Measurements from ENCODE around the gene PRF1. TPM values are rescaled to one million over a fixed set of nuclear protein-coding genes. Genes with fewer than 3 reads are reported as not detected.
"Not testable (repeated sequence)": the region's sequence is repeated elsewhere in the genome, so short reads cannot be mapped to it uniquely, and the experiment has no call there.

Gene PRF1
- polyA plus RNA-seq = 24.3 TPM

DNA sequence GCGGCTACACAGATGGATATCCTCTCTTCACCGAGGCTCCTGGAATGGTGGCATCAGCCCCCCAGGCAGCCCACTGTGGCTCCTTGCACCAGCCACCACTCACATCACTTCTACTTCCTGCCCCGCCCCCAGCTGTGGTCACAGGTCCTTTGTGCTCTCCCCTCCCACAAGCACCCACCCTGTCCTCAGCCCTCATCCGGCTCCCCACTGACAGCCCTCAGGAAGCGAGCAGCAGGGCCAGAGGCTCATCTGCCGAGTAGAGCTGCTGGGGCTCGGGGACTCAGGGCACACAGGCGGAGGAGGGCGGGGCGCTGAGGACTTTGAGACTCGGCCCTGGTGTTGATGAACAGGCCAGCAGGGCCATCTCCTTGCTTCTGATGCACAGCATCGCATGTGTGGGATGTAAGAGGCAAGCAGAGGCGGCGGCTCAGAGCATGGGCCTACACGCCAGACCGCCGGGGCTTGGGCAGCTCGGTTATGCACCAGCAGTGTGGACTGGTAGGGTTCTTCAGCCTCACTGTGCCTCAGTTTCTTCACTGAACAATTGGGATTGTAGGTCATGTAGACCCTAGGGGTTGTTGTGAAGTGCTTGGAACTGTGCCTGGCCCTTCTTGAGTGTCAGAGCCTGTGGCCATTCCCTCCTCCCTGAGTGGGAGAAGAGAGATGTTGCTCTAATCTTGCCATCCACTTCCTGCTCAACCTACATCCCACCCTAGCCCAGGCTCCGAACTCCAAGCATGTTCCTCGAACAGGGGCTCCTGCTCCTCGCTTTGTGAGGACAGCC lies at the start of gene PRF1:
TSS of gene PRF1 (minus strand) at position 77 of the 784 bp plus-strand sequence. CDS start 1,839 bp downstream, outside the sequence.
- Mint-ChIP-seq H3K4me3 (peak within 1 kb of the TSS; percentile 26 to 94 (median 60)), H3K36me3 (no peaks in the 10 kb centered on the region), H3K9me3 (no peaks in the 10 kb centered on the region), H3K27ac (peak within 1 kb of the TSS in 2 of 3 donors; percentile 71 to 75), H3K27me3 (no peaks in the 10 kb centered on the region), H3K4me1 (no peaks in the 10 kb centered on the region)

GRCh38 chr10:70651661-70652060 lies 49.1 kb upstream of the PRF1 start:
- no peak overlapping the region for H3K27ac Mint-ChIP-seq
- H3K36me3 Mint-ChIP-seq = peaks cover 7% of the 10 kb centered on the region
- H3K4me1 Mint-ChIP-seq = peaks cover 0 to 2% (median 1%) of the 10 kb centered on the region in 3 donors
- no peak overlapping the region for H3K4me3 Mint-ChIP-seq
- H3K27me3 Mint-ChIP-seq = peaks cover 12% of the 10 kb centered on the region
- H3K9me3 Mint-ChIP-seq = peaks cover 16 to 30% (median 27%) of the 10 kb centered on the region in 3 donors

DNA sequence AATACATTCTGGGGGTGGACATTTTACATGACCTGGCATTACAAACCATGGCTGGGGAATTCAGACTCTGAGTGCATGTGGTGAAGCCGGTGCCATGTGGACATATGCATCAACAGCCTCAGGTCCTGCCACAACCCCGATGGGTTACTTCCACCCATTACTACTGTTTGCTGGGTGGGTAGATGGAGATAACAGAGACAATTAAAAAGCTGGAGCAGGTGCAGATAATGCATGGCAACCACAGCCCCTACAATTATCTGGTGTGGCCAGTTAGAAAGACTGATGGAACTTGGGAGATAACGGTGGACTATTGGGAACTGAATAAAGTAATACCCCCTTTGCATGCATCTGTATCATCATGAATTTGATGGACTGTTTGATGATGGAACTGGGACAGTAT lies 48.2 kb upstream of the PRF1 start:
- peaks cover 16 to 30% (median 27%) of the 10 kb centered on the region in 3 donors for H3K9me3 Mint-ChIP-seq
- peak overlapping the region in 1 of 3 donors; percentile 67 for H3K27ac Mint-ChIP-seq
- H3K4me1 Mint-ChIP-seq = no peaks in the 10 kb centered on the region
- no peak overlapping the region for H3K4me3 Mint-ChIP-seq
- peaks cover 7% of the 10 kb centered on the region for H3K36me3 Mint-ChIP-seq
- H3K27me3 Mint-ChIP-seq = peaks cover 9% of the 10 kb centered on the region

- H3K9me3 Mint-ChIP-seq = peaks cover 16 to 30% (median 27%) of the 10 kb centered on the region in 3 donors
- peaks cover 7% of the 10 kb centered on the region for H3K36me3 Mint-ChIP-seq
- H3K27ac Mint-ChIP-seq = no peak overlapping the region
- H3K4me3 Mint-ChIP-seq = no peak overlapping the region
- no peaks in the 10 kb centered on the region for H3K4me1 Mint-ChIP-seq
- H3K27me3 Mint-ChIP-seq = peaks cover 11% of the 10 kb centered on the region
Measured at GRCh38 chr10:70650104-70650503, 47.6 kb upstream of the PRF1 start.

- H3K36me3 Mint-ChIP-seq = peaks cover 7% of the 10 kb centered on the region
- H3K4me1 Mint-ChIP-seq = no peaks in the 10 kb centered on the region
- peak overlapping the region in 2 of 4 donors; percentile 17 to 75 for H3K4me3 Mint-ChIP-seq
- peaks cover 16 to 30% (median 27%) of the 10 kb centered on the region in 3 donors for H3K9me3 Mint-ChIP-seq
- peaks cover 13% of the 10 kb centered on the region for H3K27me3 Mint-ChIP-seq
- no peak overlapping the region for H3K27ac Mint-ChIP-seq
Measured at GRCh38 chr10:70649526-70649925, 47.0 kb upstream of the PRF1 start.

DNA sequence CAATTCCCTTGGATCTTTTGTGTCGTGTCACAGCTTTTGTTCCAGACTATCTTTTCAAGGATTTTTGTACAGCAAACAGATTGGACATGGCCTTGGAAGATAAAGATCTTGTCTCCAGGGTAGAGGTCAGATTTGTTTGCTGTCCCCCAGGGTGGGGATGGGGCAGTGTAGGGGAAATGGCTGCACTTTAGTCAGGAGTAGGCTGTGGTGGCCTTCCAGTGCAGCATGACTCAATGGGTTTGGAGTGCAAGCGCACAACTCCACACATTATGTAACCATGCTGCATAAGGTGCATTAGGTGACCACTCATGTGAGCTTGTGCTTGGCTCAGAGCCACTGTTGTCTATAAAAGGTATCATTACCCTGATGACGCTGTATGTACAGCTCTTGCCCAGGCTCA lies 45.9 kb upstream of the PRF1 start:
- H3K27me3 Mint-ChIP-seq = peaks cover 11% of the 10 kb centered on the region
- peaks cover 16 to 30% (median 27%) of the 10 kb centered on the region in 3 donors for H3K9me3 Mint-ChIP-seq

GRCh38 chr10:70647086-70647485 lies 44.5 kb upstream of the PRF1 start:
- H3K9me3 Mint-ChIP-seq = peaks cover 16 to 30% (median 21%) of the 10 kb centered on the region in 3 donors
- peaks cover 11% of the 10 kb centered on the region for H3K27me3 Mint-ChIP-seq
- H3K27ac Mint-ChIP-seq = no peak overlapping the region
- H3K4me1 Mint-ChIP-seq = no peaks in the 10 kb centered on the region
- H3K4me3 Mint-ChIP-seq = no peak overlapping the region
- peaks cover 10% of the 10 kb centered on the region for H3K36me3 Mint-ChIP-seq

More for the DNA sequence above, 45.9 kb upstream of the PRF1 start:
- peaks cover 12% of the 10 kb centered on the region for H3K36me3 Mint-ChIP-seq
- no peak overlapping the region for H3K4me3 Mint-ChIP-seq
- no peaks in the 10 kb centered on the region for H3K4me1 Mint-ChIP-seq
- H3K27ac Mint-ChIP-seq = no peak overlapping the region

GRCh38 chr10:70644959-70645358 lies 42.4 kb upstream of the PRF1 start:
- peaks cover 10 to 17% (median 12%) of the 10 kb centered on the region in 3 donors for H3K9me3 Mint-ChIP-seq
- not testable (repeated sequence) for H3K27ac Mint-ChIP-seq

DNA sequence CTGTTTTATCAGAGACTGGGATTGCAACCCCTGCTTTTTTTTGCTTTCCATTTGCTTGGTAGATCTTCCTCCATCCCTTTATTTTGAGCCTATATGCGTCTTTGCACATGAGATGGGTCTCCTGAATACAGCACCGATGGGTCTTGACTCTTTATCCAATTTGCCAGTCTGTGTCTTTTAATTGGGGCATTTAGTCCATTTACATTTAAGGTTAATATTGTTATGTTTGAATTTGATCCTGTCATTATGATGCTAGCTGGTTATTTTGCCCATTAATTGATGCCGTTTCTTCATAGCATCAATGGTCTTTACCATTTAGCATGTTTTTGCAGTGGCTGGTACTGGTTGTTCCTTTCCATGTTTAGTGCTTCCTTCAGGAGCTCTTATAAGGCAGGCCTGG lies 40.7 kb upstream of the PRF1 start:
- peaks cover 6 to 10% (median 6%) of the 10 kb centered on the region in 3 donors for H3K9me3 Mint-ChIP-seq
- not testable (repeated sequence) for H3K4me3 Mint-ChIP-seq, H3K27ac Mint-ChIP-seq, H3K4me1 Mint-ChIP-seq, H3K36me3 Mint-ChIP-seq
- H3K27me3 Mint-ChIP-seq = peaks cover 11% of the 10 kb centered on the region

More at GRCh38 chr10:70644959-70645358, 42.4 kb upstream of the PRF1 start:
- not testable (repeated sequence) for H3K4me3 Mint-ChIP-seq, H3K4me1 Mint-ChIP-seq, H3K36me3 Mint-ChIP-seq
- peaks cover 11% of the 10 kb centered on the region for H3K27me3 Mint-ChIP-seq

DNA sequence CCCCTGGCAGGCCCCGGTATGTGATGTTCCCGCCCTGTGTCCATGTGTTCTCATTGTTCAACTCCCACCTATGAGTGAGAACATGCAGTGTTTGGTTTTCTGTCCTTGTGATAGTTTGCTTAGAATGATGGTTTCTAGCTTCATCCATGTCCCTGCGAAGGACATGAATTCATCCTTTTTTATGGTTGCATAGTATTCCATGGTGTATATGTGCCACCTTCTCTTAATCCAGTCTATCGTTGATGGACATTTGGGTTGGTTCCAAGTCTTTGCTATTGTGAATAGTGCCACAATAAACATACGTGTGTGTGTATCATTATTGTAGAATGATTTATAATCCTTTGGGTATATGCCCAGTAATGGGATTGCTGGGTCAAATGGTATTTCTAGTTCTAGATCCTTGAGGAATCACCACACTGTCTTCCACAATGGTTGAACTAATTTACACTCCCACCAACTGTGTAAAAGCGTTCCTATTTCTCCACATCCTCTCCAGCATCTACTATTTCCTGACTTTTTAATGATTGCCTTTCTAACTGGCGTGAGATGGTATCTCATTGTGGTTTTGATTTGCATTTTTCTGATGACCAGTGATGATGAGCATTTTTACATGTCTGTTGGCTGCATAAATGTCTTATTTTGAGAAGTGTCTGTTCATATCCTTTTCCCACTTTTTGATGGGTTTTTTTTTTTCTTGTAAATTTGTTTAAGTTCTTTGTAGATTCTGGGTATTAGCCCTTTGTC lies 37.3 kb upstream of the PRF1 start:
- H3K27me3 Mint-ChIP-seq, H3K36me3 Mint-ChIP-seq, H3K9me3 Mint-ChIP-seq, H3K4me1 Mint-ChIP-seq, H3K4me3 Mint-ChIP-seq: not testable (repeated sequence)
- H3K27ac Mint-ChIP-seq = peak overlapping the region in 1 of 3 donors; percentile 22

DNA sequence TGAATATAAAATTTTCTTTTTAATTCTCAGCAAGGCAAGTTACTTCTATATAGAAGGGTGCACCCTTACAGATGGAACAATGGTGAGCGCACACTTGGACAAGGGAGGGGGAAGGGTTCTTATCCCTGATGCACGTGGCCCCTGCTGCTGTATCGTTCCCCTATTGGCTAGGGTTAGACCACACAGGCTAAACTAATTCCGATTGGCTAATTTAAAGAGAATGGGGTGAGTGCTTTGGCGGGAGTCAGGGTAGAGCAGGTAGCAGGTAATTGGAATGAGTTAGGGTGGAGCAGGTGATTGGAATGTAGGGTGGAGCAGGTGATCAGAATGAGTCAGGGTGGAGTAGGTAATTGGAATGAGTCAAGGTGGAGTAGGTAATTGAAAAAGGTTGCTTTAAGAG lies 32.0 kb upstream of the PRF1 start:
- H3K4me1 Mint-ChIP-seq, H3K27ac Mint-ChIP-seq, H3K4me3 Mint-ChIP-seq, H3K27me3 Mint-ChIP-seq, H3K9me3 Mint-ChIP-seq, H3K36me3 Mint-ChIP-seq: not testable (repeated sequence)

GRCh38 chr10:70634011-70634410 lies 31.5 kb upstream of the PRF1 start:
- Mint-ChIP-seq H3K27me3 (no peaks in the 10 kb centered on the region), H3K9me3 (peaks cover 0 to 9% (median 2%) of the 10 kb centered on the region in 3 donors), H3K36me3 (peaks cover 1% of the 10 kb centered on the region), H3K4me3 (no peak overlapping the region), H3K4me1 (no peaks in the 10 kb centered on the region), H3K27ac (no peak overlapping the region)

DNA sequence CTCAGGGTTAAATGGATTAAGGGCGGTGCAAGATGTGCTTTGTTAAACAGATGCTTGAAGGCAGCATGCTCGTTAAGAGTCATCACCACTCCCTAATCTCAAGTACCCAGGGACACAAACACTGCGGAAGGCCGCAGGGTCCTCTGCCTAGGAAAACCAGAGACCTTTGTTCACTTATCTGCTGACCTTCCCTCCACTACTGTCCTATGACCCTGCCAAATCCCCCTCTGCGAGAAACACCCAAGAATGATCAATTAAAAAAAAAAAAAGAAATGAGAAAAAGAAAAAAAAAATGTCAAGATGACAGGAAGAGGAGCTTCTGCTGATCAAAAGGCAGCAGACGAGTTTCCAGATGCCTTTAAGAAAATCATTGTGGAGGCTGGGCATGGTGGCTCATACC lies 29.2 kb upstream of the PRF1 start:
- H3K4me1 Mint-ChIP-seq, H3K27ac Mint-ChIP-seq: not testable (repeated sequence)

GRCh38 chr10:70629338-70629737 lies 26.8 kb upstream of the PRF1 start:
- Mint-ChIP-seq H3K27ac (no peak overlapping the region), H3K36me3 (peaks cover 1% of the 10 kb centered on the region), H3K4me3 (no peak overlapping the region), H3K9me3 (peaks cover 2 to 12% (median 11%) of the 10 kb centered on the region in 3 donors), H3K27me3 (peaks cover 9% of the 10 kb centered on the region), H3K4me1 (no peaks in the 10 kb centered on the region)

More for the DNA sequence above, 29.2 kb upstream of the PRF1 start:
- H3K9me3 Mint-ChIP-seq = peaks cover 2 to 12% (median 8%) of the 10 kb centered on the region in 3 donors
- not testable (repeated sequence) for H3K27me3 Mint-ChIP-seq, H3K36me3 Mint-ChIP-seq, H3K4me3 Mint-ChIP-seq

DNA sequence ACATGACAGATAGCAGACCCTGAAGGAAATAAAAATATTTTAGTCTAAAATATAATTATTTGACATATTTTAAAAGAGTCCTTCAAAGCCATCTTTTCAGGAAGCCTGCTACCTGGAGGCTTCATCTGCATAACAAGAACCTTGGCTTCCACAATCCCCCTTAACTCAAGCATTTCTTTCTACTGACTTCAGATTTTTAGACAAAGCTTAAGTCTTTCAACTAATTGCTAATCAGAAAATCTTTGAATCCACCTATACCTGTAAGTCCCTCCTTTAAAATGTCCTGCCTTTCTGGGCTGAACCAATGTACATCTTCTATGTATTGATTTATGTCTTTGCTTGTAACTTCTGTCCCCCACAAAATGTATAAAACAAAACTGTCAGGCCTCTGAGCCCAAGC lies 23.5 kb upstream of the PRF1 start:
- no peak overlapping the region for H3K4me3 Mint-ChIP-seq
- H3K4me1 Mint-ChIP-seq = no peaks in the 10 kb centered on the region
- H3K9me3 Mint-ChIP-seq = peaks cover 2 to 13% (median 12%) of the 10 kb centered on the region in 3 donors
- H3K27ac Mint-ChIP-seq = no peak overlapping the region
- H3K27me3 Mint-ChIP-seq = peaks cover 9% of the 10 kb centered on the region
- H3K36me3 Mint-ChIP-seq = peaks cover 1% of the 10 kb centered on the region
